RPMI8226 (cell line): ENCODE data around the gene FBXW5.
A peak's percentile ranks its signal among the peaks of the same experiment; 100 is the strongest.

Experiments used
- DNase-seq: peaks from one replicate; pipeline ENCODE4 v3.0.0-alpha.2; 2015

The FBXW5 gene

DNA sequence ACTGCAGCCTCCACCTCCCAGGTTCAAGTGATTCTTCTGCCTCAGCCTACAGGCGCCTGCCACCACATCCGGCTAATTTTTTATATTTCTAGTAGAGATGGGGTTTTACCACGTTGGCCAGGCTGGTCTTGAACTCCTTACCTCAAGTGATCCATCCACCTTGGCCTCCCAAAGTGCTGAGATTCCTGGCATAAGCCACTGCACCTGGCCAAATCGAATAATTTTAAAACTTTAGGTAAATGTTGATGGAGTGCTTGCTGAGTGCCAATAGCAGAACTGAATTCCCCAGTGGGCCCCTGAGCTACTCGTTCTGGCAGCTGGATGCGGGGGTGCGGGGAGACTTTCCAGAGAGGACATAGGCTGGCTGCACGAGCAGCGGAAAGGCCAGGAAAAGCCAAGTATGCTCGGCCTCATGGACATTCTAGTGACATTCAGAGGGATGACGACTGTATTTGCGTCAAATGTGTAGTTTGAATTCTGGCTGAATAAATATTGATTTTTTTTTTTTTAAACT, 41.4 kb downstream of the FBXW5 start:
- DNase-seq, result no peak

DNA sequence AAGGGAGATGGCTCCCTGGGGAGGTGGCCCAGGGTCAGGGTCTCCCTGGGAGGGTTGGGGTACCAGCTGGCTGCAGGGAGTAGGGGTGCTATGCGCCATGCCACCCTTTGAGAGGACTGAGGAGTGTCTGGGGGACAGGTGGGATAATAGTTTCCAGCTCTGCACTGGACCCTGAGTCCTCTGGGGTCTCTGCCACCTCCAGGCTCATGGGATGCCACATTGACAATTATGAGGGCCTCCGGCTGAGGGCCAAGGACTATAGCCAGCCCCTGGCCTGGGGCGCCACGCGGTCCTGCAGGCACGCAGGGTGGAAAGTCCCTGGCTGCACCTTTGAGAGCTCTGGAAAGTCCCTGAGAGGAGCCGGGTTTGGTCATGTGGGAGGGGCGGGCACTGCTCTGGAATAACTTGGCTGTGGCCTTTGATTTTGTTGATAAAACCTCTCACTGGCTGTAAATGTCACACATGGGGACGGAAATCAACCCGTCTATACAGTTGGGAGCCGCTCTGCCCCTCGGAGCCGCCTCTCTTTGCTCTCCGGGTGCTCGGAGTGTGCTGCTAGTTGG, 42.2 kb downstream of the FBXW5 start:
- DNase-seq, result peak; percentile 80

DNA sequence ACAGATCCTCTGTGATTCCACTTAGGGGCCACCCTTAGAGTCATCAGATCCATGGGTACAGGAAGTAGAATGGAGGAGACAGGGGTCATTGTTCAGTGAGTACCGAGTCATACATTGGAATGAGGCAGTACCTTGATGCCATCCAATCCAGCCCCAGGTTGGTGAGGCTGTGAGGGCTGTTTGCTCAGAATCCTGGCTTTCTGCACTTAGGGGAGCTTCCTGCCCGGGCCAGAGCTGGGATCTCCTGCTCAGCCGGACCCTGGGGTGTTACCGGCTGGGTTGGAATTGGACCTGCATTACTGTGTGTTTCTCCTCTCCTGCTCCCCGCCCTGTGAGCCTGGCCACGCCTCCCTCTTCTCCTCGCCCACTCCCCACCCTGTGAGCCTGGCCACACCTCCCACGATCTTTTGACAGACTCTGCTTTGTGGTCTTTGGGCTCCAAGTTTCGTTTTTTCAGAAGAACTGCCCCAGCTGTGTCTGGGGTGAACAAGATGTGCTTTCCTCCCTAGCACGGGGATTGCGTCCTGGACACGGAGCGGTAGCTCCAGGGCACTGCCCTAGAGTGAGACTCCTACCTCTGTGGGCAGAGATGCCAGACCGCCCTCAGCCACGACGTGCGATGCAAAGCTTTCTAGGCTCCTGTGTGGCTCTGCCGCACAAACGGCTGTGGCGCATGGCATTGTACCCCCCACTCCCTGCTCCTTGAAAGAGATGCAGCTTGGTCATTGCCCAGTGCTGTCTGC, 42.9 kb downstream of the FBXW5 start:
- peak; percentile 88 for DNase-seq

DNA sequence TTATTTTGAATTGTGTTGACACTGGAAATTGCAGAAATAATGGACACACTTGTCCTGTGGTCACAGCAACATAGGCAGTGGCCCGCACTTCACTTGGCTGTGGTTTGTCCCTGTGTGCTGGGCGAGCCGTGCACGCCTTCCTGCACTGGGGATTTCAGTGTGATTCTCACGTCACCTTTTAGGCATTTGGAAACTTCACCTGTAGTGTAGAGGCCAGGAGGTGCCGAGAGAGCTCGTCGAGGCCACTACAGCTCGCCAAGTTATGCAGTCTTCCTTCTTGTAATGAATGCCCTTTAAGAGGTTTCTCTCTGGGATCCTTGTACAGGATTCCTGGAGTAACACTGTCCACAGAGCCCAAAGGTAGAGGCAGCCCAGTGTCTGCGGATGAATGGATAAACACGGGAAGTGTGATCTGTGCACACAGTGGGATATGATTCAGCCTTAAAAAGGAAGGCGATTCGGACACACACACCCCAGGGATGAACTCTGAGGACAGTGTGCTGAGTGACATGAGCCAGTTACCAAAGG, 43.5 kb downstream of the FBXW5 start:
- no peak for DNase-seq

DNA sequence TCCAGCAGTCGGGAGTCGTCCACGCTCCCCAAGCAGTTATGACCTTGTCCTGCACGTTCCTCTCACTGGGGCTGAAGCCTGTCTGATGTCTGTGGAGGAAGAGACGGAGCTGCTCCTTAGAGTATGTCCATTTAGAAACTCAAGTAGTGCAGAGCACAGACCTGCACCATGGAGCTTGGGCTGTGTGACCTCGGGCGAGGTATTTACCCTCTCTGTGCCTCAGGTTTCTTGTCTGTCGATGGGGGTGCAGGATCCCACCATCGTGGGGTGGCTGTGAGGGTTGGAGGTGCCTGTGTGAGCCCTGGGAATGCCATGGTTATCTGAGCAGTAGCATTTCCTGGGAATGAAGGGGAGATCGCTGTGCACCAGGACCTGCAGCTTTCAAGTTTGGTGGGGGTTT, 44.0 kb downstream of the FBXW5 start:
- no peak for DNase-seq

DNA sequence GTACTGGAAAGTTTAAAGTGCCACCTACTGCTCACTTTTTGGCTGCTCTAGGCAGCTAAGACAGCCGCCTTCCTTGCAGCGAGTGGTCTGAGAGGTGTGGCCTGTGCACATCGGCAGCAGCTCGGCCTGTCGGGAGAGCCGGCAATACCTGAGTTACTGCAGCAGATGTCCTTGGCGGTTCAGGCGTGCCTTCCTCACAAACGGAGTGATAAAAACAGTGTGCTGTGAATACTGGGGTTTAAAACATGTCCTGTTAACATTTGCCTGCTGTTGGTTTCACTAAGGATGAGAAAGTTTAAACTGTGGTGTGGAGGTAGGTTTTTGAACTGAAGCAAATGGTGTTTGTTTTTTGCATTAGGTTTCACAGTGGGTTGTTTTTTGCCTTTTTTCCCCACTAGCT, 45.3 kb downstream of the FBXW5 start:
- DNase-seq, result peak; percentile 20

DNA sequence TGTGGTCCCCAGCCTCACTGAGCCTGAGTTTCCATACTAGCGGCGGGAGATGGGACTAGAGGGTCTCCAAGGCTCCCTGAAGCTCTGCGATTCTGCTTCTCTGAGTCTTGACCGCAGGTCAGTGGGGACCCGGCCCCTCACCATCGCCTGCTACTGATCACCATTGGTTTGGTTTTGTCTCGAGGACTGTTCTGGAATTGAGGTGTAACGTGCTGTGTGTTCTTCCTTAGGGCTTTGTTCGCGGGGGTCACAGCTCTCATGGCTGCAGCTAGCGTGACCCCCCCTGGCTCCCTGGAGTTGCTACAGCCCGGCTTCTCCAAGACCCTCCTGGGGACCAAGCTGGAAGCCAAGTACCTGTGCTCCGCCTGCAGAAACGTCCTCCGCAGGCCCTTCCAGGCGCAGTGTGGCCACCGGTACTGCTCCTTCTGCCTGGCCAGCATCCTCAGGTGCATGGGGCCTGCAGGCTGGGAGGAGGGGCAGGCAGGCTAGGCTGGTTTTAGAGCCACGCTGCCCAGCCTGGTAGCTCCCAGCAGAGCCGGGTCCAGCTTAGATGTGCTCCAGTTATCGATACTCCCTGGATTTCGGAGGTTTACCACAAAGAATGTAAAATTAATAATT, 45.9 kb downstream of the FBXW5 start:
- DNase-seq, result no peak

DNA sequence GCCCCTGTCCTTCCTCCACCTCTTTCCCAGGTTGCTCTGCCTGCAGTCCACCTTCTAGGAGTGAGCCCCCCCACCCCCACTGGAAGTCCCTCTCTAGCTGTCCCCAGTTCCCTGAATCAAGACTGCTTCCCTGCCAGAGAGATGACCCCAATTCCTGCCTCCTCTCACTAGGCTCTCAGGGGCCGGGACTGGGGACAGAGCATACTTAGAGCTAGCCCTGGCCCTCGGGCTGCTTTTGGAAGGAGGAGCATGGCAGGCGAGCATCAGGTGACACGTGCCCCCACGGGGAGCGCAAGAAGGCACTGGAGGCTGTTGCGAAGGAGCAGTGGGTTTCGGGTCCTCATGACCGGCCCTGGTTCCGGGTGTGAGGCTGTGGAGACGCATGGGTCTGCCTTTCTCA, 48.5 kb downstream of the FBXW5 start:
- DNase-seq, result no peak

DNA sequence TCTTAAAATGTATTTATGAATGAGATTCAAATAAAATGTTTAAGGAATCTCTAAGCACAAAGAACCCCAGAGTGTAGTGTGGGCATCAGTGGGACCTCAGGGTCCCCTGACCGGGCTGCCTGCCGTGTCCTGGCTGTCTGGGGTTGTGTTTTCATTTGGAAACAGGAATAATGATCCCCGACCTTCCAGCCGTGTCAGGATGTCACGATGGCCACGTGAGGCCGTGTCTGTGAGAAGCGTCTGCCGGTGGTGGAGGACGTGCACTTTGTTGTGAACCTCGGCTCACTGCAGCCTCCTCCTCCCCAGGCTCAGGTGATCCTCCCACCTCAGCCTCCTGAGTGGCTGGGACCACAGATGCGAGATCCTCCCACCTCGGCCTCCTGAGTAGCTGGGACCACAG, 53.9 kb downstream of the FBXW5 start:
- DNase-seq, result no peak
